ENCODE data around the gene SMIM24.

DNA sequence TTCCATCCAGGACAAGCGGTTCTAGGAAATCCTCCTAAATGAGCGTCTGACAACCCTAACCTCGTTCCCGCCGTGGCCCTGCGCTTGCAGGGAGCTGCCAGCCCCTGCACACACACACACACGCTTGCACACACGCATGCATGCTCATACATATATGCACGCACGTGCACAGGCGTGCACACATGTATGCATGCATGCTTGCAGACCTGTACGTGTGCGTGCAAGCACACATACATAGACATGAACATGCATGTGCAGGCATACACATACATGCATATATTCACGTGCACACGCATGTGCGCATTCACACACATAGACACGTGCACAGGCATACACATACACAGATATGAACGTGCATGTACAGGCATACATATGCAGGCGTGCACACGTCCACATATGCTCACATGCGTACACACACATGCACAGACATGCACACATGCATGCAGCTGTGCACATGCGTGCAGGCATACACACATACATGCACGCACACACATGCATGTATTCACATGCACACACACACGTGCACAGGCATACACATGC lies 35.6 kb downstream of the SMIM24 start:
- TF ChIP-seq EZH2 (IDR thresholded peaks at IDR 0.05; ENCODE audit: borderline replicate concordance, control insufficient read depth, low read depth, low read length) (no peak), PRDM15 (CRISPR knock-in tag; IDR thresholded peaks at IDR 0.05) (no peak), NFXL1 (IDR thresholded peaks at IDR 0.05; ENCODE audit: borderline replicate concordance) (no peak), SP1 (IDR thresholded peaks at IDR 0.05; ENCODE audit: low read depth, low read length) (no peak)
